OCI-LY3 (cell line): ENCODE data around the gene MAPK14.
"Not testable (repeated sequence)": the region's sequence is repeated elsewhere in the genome, so short reads cannot be mapped to it uniquely, and the experiment has no call there.

ENCODE experiments used
- H2AFZ ChIP-seq: fragments of 200-600, 300-600 bp; shearing (Covaris generic); 2 replicates; pipeline ENCODE4 v1.6.0; 2014; ENCODE audit warnings: antibody characterized with exemption, low read depth, low read length
- H3K27ac ChIP-seq: fragments of 200-600, 300-600 bp; sonication (generic); 2 replicates; pipeline ENCODE4 v1.5.1; 2014; ENCODE audit warnings: mild to moderate bottlenecking, low read length, moderate library complexity, mixed read lengths
- H3K27me3 ChIP-seq: fragments of 200-600, 300-600 bp; sonication (generic); 2 replicates; pipeline ENCODE4 v1.6.1; 2014; ENCODE audit warnings: low read depth, low read length, mixed read lengths
- H3K36me3 ChIP-seq: fragments of 200-600, 300-600 bp; sonication (generic); replicated peaks from 2 replicates; pipeline ENCODE3; 2014; ENCODE audit warnings: low read depth, low read length, mixed read lengths
- H3K4me1 ChIP-seq: fragments of 300-600, 200-600 bp; sonication (generic); 2 replicates; pipeline ENCODE4 v1.6.1; 2014; ENCODE audit warnings: low read length, mixed read lengths
- H3K4me2 ChIP-seq: fragments of 200-600, 300-600 bp; sonication (generic); 2 replicates; pipeline ENCODE4 v1.6.1; 2014; ENCODE audit warnings: low read length, mixed read lengths
- H3K4me3 ChIP-seq: fragments of 300-600, 200-600 bp; sonication (generic); 2 replicates; pipeline ENCODE4 v1.5.1; 2014; ENCODE audit warnings: antibody characterized with exemption, mild to moderate bottlenecking, low read length, moderate library complexity
- H3K79me2 ChIP-seq: fragments of 300-600, 200-600 bp; shearing (Covaris generic); 2 replicates; pipeline ENCODE4 v1.6.1; 2014; ENCODE audit warnings: mild to moderate bottlenecking, low read length, mixed read lengths
- H3K9ac ChIP-seq: fragments of 300-600, 200-600 bp; shearing (Covaris generic); 2 replicates; pipeline ENCODE4 v1.6.0; 2014; ENCODE audit warnings: mild to moderate bottlenecking, low read length, moderate library complexity
- H3K9me3 ChIP-seq: fragments of 200-600, 300-600 bp; shearing (Covaris generic); 2 replicates; pipeline ENCODE4 v1.6.1; 2014; ENCODE audit warnings: low read length, mixed read lengths; ENCODE audit not compliant: insufficient read depth
- H4K20me1 ChIP-seq: fragments of 200-600, 300-600 bp; sonication (generic); 2 replicates; pipeline ENCODE4 v1.6.1; 2016; ENCODE audit warnings: low read length, mixed read lengths; ENCODE audit not compliant: insufficient read depth
- CTCF ChIP-seq: fragments of 200-600, 300-600 bp; sonication (generic); IDR thresholded peaks from 2 replicates; pipeline ENCODE4 v1.5.1; 2014; ENCODE audit warnings: antibody characterized with exemption, low read length, low read depth
- EZH2phosphoT487 ChIP-seq: fragments of 200-600 bp; shearing (Covaris generic); IDR thresholded peaks from 2 replicates; pipeline ENCODE4 v1.6.1; 2018; ENCODE audit warnings: antibody characterized with exemption, mixed run types, low read depth

The MAPK14 gene

GRCh38 chr6:36128793-36129192 lies 101.2 kb downstream of the MAPK14 start:
- no peak overlapping the region for H3K4me3 ChIP-seq
- H3K27me3 ChIP-seq, result peaks cover 3% of the 10 kb centered on the region; the same call in 1 of the 2 replicates
- no peak overlapping the region for H3K4me2 ChIP-seq
- no peak for TF ChIP-seq CTCF
- no peak for TF ChIP-seq EZH2phosphoT487
- H2AFZ ChIP-seq, result no peak overlapping the region
- no peaks in the 10 kb centered on the region for H3K9me3 ChIP-seq
- H3K79me2 ChIP-seq, result no peaks in the 10 kb centered on the region
- H3K27ac ChIP-seq, result no peak overlapping the region
- H3K9ac ChIP-seq, result no peak overlapping the region
- no peaks in the 10 kb centered on the region for H3K36me3 ChIP-seq
- H4K20me1 ChIP-seq, result no peaks in the 10 kb centered on the region
- H3K4me1 ChIP-seq, result peaks cover 24% of the 10 kb centered on the region

- not testable (repeated sequence) for H3K79me2 ChIP-seq, H3K27me3 ChIP-seq, H3K27ac ChIP-seq, H3K4me2 ChIP-seq, H3K4me3 ChIP-seq, H3K36me3 ChIP-seq, H3K9me3 ChIP-seq, H3K9ac ChIP-seq, H4K20me1 ChIP-seq, H2AFZ ChIP-seq
- H3K4me1 ChIP-seq, result peaks cover 23% of the 10 kb centered on the region
Observed at GRCh38 chr6:36129334-36129733, 101.7 kb downstream of the MAPK14 start.

- H3K4me3 ChIP-seq, result peak within 1 kb of the TSS; percentile 78
- peak within 1 kb of the TSS; percentile 85 for H2AFZ ChIP-seq
- H3K36me3 ChIP-seq, result no peaks in the 10 kb centered on the region
- H3K9ac ChIP-seq, result peak within 1 kb of the TSS; percentile 62
- peak within 1 kb of the TSS; percentile 84 for H3K4me2 ChIP-seq
- TF ChIP-seq CTCF (no peak), EZH2phosphoT487 (no peak)
- peaks cover 3% of the 10 kb centered on the region; the same call in 1 of the 2 replicates for H3K27me3 ChIP-seq
- H4K20me1 ChIP-seq, result no peaks in the 10 kb centered on the region
- H3K79me2 ChIP-seq, result no peaks in the 10 kb centered on the region
- H3K4me1 ChIP-seq, result peaks cover 22% of the 10 kb centered on the region
- no peaks in the 10 kb centered on the region for H3K9me3 ChIP-seq
- H3K27ac ChIP-seq, result no peak within 1 kb of the TSS
Observed at GRCh38 chr6:36129941-36130666, 102.5 kb downstream of the MAPK14 start, which contains the start of gene MAPK13. Gene MAPK13, plus strand, starts transcription at chr6:36130513. Its CDS starts 70 bp downstream, at chr6:36130583.

GRCh38 chr6:36130667-36131510 lies 103.3 kb downstream of the MAPK14 start:
- Histone ChIP-seq H3K27me3 (peaks cover 3% of the 10 kb centered on the region; the same call in 1 of the 2 replicates), H3K4me2 (peak overlapping the region; percentile 84), H3K27ac (no peak overlapping the region), H3K4me3 (peak overlapping the region; percentile 78), H3K4me1 (peaks cover 23% of the 10 kb centered on the region), H3K36me3 (no peaks in the 10 kb centered on the region), H4K20me1 (no peaks in the 10 kb centered on the region), H2AFZ (peak overlapping the region; percentile 73), H3K9ac (peak overlapping the region; percentile 62), H3K79me2 (no peaks in the 10 kb centered on the region), H3K9me3 (no peaks in the 10 kb centered on the region)
- no peak for TF ChIP-seq EZH2phosphoT487
- peak; percentile 24 for TF ChIP-seq CTCF
